Glomerular visceral epithelial cell (primary cell): Measurements from ENCODE around the gene PCBP2.

Experiments used
- DNase-seq: peaks from one replicate; pipeline ENCODE4 v3.0.0-alpha.2; 2016; ENCODE audit errors: extremely low spot score

The PCBP2 gene

DNA sequence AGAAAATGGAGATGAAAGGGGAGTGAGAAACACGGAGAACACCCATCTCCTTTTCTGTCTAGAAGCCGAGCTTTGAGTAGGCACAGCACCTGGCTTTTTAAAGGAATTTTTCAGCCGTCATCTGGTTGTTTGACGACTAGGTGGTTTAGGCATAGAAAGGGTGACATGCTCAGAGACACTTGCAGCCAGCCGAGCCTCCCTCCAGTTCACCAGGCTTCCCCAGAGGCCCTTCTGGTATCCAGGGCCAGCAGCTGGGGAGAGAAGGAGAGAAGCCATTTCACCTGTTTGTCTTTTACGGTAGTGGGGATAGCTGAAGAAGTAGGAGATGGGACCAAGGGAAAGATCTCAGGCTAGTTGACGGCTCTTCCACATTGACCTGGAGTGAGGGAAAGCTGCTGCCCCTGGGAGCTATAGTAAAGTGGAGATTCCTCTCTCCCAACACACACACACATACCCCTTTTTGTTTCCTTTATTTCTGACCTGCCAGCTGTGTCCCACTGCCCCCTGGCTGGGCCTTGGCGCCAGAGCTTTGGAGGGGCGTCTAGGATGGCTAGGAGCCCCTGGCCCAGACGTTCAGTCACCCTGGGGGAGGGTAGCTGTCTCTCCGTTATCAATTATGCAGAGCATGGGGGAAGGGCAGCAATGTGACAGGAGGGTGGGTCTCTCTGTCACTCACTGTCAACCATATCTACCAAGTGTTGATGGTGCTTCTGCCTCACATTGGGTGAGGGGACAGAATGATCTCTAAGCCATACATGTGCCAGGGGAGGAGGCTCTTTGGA, 41.9 kb downstream of the PCBP2 start:
- no peak for DNase-seq

DNA sequence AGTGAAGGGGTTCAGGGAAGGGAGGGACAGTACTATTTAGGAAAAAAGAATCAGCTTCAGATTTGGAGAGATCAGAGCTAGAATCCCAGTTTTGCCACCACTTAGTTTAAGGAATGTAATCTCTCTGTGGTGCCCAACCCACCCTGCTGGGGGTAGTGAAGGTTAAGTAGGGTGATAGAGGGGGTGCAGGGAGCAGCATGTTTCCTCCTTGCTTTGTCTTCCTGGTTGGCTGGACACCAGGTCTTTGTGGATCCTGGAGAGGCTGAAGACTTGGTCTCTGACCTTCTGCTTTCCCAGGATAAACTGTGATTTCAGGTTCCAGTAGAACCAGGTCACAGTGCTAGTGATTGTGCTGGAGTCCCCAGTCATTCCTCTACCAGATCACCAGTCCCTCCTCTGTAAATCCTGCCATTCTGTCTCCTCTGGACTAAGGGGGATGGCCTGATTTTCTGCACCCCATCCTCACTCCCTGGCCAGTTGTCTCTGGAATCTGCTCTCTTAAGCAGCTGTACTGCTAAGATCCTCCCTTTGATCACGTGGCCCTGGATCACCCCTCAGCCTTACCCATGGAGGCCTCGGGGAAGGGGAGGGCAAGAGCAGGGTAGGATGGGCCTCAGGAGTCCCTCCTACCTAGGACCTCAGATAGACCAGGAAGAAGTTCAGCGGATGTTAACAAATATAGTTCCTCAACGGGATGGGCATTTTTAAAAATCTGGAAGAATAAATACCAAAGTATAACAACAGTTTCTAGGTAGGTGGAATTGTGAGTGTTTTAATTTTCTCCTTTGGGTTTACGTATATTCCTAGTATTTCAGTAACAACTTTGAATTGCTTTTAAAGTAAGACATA, 44.2 kb downstream of the PCBP2 start:
- DNase-seq = peak; percentile 77

DNA sequence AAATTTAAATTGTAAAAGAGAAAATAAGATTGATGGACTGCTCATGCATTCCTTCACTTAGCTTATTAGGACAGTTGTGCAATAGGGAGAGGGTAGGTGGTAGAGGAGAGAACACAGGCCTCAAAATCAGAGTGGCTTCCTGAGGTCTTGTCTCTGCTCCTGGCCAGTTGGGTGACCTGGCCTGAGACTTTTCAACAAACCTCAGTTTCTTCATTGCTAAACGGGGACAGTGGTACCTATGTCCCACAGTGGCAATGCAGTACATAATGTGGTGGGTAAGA, 44.8 kb downstream of the PCBP2 start:
- DNase-seq = no peak

DNA sequence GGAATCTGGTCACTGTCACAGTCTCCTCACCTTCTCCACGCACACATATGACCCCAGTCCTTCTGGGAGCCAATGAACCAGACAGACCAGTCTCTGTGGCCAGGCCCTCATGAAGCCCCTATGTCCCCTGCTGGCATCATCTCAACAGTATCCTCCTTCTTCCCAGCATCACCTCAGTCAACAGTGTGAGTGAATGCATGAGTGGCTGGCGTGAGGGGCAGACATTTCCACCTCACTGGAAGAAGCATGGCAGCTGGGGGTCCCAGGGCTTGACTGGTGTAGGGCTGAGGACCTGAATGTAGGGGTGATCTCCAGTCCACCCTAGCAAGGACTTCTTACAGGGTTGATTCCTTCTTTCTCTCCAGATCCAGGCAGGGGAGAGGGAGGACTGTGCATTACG, 45.6 kb downstream of the PCBP2 start:
- no peak for DNase-seq

DNA sequence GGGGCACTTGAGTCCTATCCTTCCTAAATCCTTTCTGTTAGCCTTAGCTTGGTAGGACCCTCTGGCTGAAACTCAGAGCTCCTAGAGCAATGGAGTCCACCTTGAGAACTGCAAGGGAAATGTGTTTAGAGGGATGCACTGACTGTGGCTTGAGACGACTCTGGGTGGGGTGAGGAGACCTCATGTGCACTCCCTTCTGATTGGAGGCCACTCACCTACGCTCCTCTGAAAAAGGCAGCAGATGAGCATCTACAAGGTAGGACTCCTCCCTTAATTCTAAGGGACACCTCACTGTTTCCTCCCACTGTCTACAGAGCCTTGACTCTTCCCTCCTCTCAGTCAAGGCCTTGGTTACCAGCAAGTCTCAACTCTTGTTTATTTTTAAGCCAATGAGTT, 46.3 kb downstream of the PCBP2 start:
- DNase-seq = no peak

DNA sequence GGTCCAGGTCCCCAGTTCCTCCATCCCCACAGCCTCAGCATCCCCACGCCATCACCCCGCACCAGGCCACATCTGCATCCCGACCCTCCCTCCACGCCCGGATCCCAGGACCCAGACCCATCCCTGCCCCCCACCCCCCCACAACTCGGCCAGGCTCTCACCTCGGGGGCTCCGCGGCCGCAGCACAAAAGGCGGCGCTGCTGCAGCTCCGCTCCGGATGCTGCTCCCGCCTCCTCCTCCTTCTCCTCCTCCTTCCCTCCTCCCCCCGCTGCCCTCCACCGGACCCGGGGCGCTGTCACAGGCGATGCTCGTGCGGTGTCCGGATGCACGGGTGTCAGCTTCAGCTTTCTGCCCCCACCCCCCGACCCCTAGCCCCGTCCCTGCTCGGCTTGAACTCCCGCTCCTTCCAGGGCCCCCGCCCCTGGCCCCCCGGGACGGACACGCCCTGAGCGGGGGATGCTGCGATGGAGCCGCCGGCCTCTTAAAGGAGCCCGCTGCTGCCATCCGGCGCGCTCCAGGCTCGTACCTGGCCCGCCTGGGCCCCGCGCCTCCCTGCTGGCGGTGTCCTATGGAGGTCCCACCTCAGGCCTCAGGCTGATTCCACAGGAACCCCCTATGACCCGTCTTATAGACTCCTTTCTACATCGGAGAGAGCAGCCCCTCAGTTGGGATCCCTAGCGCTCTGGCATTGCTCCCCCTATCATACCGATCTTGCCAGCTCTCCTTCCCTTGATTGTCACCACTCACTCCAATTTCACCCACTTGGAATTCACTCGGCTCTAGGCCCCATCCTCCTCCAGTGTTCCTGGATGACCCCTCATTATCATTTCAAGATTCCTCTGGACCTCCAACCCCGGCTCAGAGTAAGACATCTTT, 47.6 kb downstream of the PCBP2 start, which contains the start of gene MAP3K12:
TSS of gene MAP3K12 (minus strand) at position 193 of the 876 bp plus-strand sequence. CDS start 12,067 bp downstream, outside the sequence.
- DNase-seq = peak; percentile 58

DNA sequence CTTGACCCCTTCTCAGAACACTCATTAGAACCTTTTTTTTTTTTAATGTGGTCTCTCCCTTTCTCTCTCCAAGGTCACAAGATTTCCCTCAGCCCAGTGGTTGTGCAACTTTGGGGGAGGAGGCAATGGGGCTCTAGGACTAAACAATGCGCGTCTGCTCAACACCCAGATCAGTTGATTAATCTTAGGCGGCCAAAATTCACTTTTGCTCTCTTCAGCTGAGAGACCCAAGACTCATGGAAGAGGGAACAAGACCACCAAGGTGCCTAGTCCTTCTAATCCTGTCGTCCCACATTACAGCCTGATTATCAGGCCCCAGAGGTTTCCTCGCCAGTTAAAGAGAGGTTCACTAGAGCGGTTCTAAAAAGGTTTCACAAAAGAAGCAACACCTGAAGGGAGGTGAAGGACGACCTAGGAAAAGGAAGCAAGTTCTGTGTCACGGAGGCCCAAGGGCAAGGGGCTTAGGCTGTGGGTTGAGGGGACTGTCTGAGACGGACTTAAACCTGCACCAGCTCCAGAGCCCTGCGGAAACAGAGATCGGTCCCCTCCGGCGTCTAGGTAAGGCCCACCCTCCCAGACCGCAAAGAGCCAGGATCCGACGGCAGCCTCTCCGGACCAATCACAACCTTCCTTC, 48.4 kb downstream of the PCBP2 start:
- no peak for DNase-seq

DNA sequence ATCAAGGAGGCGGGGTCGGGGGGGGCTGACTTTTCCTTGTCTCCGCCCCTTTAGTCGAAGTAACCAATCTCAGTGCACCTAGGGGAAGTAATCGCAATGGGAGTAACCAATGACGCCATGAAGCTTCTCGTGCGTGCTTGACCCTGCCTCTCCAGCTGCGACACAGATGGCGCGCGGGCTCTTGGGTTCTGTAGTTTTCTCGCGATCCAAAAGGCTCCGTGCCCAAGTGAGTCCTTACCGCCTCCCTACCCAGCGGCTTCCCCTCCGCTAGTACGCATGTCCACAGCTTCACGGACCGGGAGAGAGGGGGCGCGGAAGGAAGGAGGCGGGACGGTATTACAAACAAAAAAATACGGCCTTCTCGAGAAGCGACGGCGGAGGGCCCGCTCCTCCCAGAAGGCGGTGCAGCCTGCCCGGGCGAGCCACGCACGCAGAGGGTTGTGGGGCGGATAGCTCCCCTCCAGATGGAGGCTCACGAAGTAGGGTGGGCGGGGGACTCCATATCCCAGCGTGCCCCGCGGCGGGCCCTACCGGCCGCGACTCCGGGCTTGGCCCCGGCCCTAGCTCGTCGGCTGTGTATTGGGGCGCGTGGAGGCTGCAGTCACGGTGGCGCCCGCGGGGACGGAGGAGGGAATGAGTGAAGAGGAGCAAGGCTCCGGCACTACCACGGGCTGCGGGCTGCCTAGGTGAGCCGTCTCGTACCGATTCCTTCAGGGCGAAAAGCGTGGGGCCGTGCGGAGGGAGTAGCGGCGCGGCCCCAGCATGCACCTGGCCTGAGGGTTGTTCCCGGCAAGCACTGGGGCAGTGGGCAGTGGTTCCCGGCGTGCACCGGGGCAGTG, 49.1 kb downstream of the PCBP2 start, which contains the start of gene TARBP2:
TSS of gene TARBP2 (plus strand) at position 508 of the 839 bp plus-strand sequence. CDS start at position 634, 126 bp downstream.
- peak; percentile 99 for DNase-seq

DNA sequence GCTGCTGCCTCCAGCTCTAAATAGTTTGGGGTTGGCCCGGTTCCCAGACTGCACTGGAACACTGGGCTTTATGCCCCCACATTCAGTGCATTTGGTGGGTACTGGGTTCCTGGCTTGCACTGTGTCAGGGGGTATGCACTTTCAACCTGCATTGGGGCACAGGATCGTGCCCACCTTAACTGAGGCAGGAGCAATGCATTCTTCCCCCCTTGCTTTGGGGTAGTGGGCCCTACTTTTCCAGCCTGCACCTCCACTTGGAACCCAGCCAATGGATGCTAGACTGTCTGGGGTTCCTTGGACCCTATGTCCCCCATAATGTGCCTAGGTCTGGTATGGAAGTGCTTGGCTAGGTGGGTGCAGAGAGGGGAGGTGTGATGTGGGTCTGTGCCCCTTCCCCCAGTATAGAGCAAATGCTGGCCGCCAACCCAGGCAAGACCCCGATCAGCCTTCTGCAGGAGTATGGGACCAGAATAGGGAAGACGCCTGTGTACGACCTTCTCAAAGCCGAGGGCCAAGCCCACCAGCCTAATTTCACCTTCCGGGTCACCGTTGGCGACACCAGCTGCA, 49.8 kb downstream of the PCBP2 start:
- DNase-seq = no peak

DNA sequence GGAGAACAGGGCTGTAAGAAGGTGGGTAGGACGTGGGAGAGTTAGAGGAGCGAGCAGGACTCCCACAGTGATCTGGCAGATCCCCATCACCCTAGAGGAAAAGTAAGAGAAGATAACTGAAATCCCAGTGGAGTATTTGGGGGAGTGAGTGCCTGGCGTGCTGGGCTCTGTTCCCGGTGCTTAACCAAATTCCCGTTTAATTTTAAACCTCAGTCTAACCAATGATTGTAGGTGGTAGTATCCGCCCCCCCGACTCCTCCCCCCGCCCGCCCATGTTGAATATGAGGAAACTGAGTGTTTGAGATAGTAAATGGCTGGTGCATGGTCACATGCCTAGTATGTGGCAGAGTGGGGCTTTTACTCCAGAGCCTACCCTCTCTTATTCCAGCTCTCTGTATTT, 50.4 kb downstream of the PCBP2 start:
- DNase-seq = no peak

DNA sequence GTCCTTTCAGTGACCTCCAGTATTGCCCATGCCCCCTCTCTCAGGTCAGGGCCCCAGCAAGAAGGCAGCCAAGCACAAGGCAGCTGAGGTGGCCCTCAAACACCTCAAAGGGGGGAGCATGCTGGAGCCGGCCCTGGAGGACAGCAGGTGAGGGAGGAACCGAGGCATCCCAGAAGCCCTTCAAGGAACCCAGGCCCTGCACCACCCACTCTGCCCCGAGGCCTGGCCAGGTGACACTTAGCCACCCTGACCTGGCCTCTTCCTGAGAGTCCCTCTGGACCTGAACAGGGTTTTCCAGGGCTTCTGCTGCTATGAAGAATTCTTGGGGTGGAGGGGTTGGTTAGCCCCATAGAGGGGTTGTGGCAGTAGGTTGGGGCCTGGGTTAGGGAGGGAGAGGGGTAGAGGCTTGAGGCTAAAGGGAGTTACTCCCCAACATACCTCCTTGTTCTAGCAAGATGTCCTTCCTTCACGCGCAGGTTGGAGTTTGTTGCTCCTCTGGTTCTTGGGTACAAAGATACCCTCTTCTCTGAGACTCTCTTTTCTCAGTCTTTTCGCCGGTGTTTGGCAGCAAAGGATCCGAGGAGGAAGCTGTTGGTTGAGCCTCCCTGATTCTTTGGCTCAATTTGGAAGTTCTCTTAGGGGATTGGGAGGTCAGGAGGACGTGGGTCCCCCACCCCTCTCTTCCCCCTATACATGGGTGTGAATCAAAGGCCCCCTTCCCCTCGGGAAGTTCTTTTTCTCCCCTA, 51.3 kb downstream of the PCBP2 start:
- DNase-seq = no peak

DNA sequence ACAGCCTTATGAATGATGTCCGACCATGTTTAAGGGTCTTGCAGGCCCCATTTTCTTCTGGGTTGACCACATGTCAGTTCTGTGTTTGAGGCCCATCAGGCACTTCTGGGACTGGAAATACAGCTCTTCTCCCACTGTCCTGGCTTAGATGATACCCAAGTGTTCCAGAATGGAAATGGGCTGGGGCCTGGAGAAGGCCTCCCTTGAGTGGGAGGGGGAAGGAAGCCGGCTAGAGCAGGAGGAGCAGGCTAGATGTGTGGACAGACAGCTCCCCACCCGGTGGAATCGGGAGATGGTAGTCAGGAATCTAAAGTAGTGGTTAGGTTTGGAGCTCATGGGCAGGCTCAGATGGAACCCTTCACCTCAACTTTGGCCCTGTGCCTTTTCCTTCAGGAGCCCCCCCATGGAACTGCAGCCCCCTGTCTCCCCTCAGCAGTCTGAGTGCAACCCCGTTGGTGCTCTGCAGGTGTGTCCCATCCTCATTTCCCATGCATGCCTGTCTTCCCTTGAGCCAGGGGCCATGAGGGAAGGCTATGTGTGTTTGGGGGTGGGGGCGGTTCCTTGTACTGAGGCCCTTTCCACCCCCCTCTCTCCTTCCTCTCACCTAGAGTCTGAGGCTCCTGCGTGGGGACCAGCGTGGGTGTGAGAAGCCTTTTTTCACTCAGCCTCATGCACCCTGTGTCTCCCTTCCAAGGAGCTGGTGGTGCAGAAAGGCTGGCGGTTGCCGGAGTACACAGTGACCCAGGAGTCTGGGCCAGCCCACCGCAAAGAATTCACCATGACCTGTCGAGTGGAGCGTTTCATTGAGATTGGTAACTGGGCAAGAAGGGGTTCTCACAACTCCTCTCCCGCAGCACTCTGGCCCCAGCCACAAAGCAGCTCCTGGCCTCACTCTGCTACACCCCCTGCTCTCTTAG, 52.4 kb downstream of the PCBP2 start:
- DNase-seq = no peak

DNA sequence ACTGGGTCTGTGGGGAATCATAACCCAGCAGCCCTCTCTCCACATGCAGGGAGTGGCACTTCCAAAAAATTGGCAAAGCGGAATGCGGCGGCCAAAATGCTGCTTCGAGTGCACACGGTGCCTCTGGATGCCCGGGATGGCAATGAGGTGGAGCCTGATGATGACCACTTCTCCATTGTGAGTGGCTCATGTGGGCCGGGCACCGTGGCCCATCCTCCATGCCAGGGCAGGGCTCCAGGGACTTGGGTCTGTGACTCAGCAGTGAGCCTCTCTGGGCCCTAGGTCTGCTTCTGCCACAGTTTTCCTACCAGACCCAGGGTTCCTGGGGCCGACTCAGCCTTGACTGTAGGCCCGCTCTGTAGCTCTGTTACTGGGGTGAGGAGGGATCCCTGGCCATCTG, 53.2 kb downstream of the PCBP2 start:
- no peak for DNase-seq

DNA sequence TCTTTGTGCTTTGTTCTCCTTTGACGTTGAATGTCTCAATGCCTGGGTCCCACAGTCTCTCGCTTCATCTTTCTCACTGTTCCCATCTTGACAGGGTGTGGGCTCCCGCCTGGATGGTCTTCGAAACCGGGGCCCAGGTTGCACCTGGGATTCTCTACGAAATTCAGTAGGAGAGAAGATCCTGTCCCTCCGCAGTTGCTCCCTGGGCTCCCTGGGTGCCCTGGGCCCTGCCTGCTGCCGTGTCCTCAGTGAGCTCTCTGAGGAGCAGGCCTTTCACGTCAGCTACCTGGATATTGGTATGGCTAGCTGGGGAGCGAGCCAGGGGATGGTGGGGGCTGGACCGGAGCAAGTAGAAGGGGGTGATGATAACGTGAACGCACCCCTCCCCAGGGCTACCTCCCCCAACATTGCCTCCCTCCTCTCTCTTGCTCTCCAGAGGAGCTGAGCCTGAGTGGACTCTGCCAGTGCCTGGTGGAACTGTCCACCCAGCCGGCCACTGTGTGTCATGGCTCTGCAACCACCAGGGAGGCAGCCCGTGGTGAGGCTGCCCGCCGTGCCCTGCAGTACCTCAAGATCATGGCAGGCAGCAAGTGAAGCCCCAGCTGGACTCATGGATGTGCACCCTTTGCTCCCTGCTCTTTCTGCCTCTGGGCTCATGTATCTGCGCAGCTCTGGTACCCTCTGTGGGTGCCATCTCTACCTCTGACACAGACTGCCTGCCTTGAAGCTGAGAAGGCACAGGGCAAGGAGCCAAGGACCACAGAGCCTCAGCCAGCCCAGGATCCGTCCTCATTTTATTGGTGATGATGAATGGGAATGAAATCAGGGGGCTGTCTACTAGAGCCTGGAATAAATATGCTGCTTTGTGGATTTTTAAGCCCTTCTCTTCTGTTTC, 53.9 kb downstream of the PCBP2 start:
- no peak for DNase-seq

DNA sequence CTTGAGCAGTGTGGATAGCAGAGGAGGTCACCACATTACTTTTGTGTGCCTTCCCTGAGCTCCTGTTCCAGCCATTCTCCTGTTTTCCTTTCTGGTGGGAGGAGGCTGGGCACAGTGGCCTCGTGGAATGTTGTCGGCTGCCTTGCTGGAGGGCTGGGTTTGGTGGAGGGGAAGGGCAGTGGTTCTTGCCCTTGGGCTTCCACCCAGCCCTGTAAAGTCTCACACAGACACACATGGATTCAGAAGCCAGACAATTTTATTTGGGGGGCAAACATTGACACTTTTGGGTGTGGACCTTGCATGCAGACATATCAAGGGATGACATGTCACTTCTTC, 54.5 kb downstream of the PCBP2 start:
- DNase-seq = no peak

DNA sequence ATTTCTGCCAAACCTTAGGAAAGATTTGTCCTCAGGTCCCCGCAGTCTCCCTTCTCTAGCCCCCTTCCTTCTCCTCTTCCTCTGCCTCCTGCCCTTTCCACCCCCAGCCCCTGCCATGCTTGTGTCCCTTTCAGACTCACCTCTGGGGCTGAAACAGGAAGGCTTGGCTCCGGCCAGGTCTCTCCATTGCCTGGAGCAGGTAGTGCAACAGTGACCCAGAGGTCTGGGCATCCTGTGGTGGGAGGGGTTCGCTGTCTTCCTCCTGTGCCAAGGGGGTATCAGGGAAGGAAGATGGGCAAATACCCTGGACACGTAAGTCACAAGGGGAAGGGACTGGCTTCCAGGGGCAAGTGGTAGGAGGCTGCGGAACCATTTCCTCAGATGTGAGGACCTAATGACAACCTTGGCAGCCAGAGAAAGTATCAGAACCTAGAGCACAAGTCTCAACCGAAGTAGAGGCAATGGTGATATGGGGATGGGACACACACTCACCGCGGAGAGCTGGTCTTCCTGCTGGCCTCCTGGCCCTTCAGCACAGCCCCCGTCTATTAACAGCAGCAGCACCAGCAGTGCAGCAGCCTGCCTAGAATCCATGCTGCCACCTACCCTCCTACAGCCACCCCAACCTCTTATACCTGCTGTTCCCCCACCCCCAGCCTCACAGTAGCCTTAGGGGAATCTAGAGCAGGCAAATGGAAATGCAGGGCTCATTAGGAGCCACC, 55.1 kb downstream of the PCBP2 start, which contains the start of gene NPFF:
TSS of gene NPFF (minus strand) at position 604 of the 722 bp plus-strand sequence. CDS start at position 594, 10 bp downstream.
- DNase-seq = no peak

DNA sequence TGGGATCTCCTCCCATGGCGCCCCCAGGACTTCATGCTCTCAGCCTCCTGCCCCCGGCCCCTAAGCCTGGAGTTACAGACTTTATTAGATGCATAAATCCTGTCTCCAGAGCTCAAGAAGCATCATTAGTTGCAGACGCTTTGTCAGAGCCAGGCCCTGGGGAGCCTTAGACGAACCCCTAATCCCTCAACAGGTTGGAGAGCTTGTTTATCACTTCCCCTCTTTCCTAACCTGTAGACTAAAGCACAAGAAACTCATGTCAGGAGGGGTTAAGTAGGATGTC, 55.6 kb downstream of the PCBP2 start:
- DNase-seq = no peak
